ENCODE data around the gene GALM. TPM values are rescaled to one million over a fixed set of nuclear protein-coding genes. Genes with fewer than 3 reads are reported as not detected.

GALM gene
- total and polyA plus RNA-seq, 2 donors from 2014 or later, result 17.9 to 79.9 TPM

- intact Hi-C loops (cut with DNase I), result loop anchor here (10.0 kb wide), 1 partner anchor 143 kb away; no protein-coding TSS in a partner anchor
- H3K9me3 ChIP-seq (ENCODE audit: control insufficient read depth in 2 of 3, insufficient read depth in 1 of 3, low read length in 3 of 3), result no peaks in the 10 kb centered on the region
- no peak for TF ChIP-seq CTCF (IDR thresholded peaks at IDR 0.05; ENCODE audit: borderline replicate concordance, extremely low read depth, insufficient read depth)
- H3K27ac ChIP-seq (ENCODE audit: low read depth in 2 of 2, low read length in 2 of 2), result no peak overlapping the region
- H3K4me1 ChIP-seq (ENCODE audit: control insufficient read depth in 2 of 3, insufficient read depth in 2 of 3, low read depth in 1 of 3, low read length in 3 of 3), result no peaks in the 10 kb centered on the region
- FAIRE-seq, result no peak
- H3K4me3 ChIP-seq (ENCODE audit: low read length in 3 of 3), result no peak overlapping the region
- peaks cover 0 to 15% (median 3%) of the 10 kb centered on the region in 3 donors for H3K36me3 ChIP-seq (ENCODE audit: control insufficient read depth in 2 of 3, insufficient read depth in 3 of 3, low read length in 3 of 3)
- DNase-seq, result no peak
- H3K27me3 ChIP-seq (ENCODE audit: control insufficient read depth, insufficient read depth, low read length), result no peaks in the 10 kb centered on the region
- no peak overlapping the region for H3K9ac ChIP-seq (ENCODE audit: low read length in 3 of 3)
Observed at GRCh38 chr2:38727661-38728060, 61.7 kb downstream of the GALM start.

GRCh38 chr2:38728694-38729093 is 62.8 kb downstream of the GALM start:
- intact Hi-C loops (cut with DNase I), result loop anchor here (10.0 kb wide), 1 partner anchor 144 kb away; no protein-coding TSS in a partner anchor
- DNase-seq (no peak), FAIRE-seq (no peak)
- TF ChIP-seq CTCF (IDR thresholded peaks at IDR 0.05; ENCODE audit: borderline replicate concordance, extremely low read depth, insufficient read depth), result no peak
- H3K36me3 ChIP-seq (ENCODE audit: control insufficient read depth in 2 of 3, insufficient read depth in 3 of 3, low read length in 3 of 3), result peaks cover under 1 to 23% (median 3%) of the 10 kb centered on the region in 3 donors
- H3K9me3 ChIP-seq (ENCODE audit: control insufficient read depth in 2 of 3, insufficient read depth in 1 of 3, low read length in 3 of 3), result no peaks in the 10 kb centered on the region
- no peak overlapping the region for H3K9ac ChIP-seq (ENCODE audit: low read length in 3 of 3)
- no peak overlapping the region for H3K27ac ChIP-seq (ENCODE audit: low read depth in 2 of 2, low read length in 2 of 2)
- no peak overlapping the region for H3K4me3 ChIP-seq (ENCODE audit: low read length in 3 of 3)
- H3K27me3 ChIP-seq (ENCODE audit: control insufficient read depth, insufficient read depth, low read length), result no peaks in the 10 kb centered on the region
- H3K4me1 ChIP-seq (ENCODE audit: control insufficient read depth in 2 of 3, insufficient read depth in 2 of 3, low read depth in 1 of 3, low read length in 3 of 3), result no peaks in the 10 kb centered on the region

- Histone ChIP-seq H3K9me3 (ENCODE audit: control insufficient read depth in 2 of 3, insufficient read depth in 1 of 3, low read length in 3 of 3) (no peaks in the 10 kb centered on the region), H3K9ac (ENCODE audit: low read length in 3 of 3) (no peak overlapping the region), H3K27ac (ENCODE audit: low read depth in 2 of 2, low read length in 2 of 2) (no peak overlapping the region), H3K4me1 (ENCODE audit: control insufficient read depth in 2 of 3, insufficient read depth in 2 of 3, low read depth in 1 of 3, low read length in 3 of 3) (peaks cover 0 to 7% (median 0%) of the 10 kb centered on the region in 3 donors), H3K27me3 (ENCODE audit: control insufficient read depth, insufficient read depth, low read length) (no peaks in the 10 kb centered on the region), H3K36me3 (ENCODE audit: control insufficient read depth in 2 of 3, insufficient read depth in 3 of 3, low read length in 3 of 3) (peaks cover 2 to 26% (median 3%) of the 10 kb centered on the region in 3 donors), H3K4me3 (ENCODE audit: low read length in 3 of 3) (no peak overlapping the region)
- FAIRE-seq (no peak), DNase-seq (no peak)
- TF ChIP-seq CTCF (IDR thresholded peaks at IDR 0.05; ENCODE audit: borderline replicate concordance, extremely low read depth, insufficient read depth), result no peak
- intact Hi-C loops (cut with DNase I), result no loop called here
Observed at GRCh38 chr2:38731090-38731489, 65.2 kb downstream of the GALM start.

GRCh38 chr2:38731684-38732221 is 65.8 kb downstream of the GALM start:
- Histone ChIP-seq H3K4me3 (ENCODE audit: low read length in 3 of 3) (no peak overlapping the region), H3K4me1 (ENCODE audit: control insufficient read depth in 2 of 3, insufficient read depth in 2 of 3, low read depth in 1 of 3, low read length in 3 of 3) (peaks cover 0 to 7% (median 0%) of the 10 kb centered on the region in 3 donors), H3K36me3 (ENCODE audit: control insufficient read depth in 2 of 3, insufficient read depth in 3 of 3, low read length in 3 of 3) (peaks cover 2 to 26% (median 3%) of the 10 kb centered on the region in 3 donors), H3K27ac (ENCODE audit: low read depth in 2 of 2, low read length in 2 of 2) (no peak overlapping the region), H3K9me3 (ENCODE audit: control insufficient read depth in 2 of 3, insufficient read depth in 1 of 3, low read length in 3 of 3) (no peaks in the 10 kb centered on the region), H3K9ac (ENCODE audit: low read length in 3 of 3) (no peak overlapping the region), H3K27me3 (ENCODE audit: control insufficient read depth, insufficient read depth, low read length) (no peaks in the 10 kb centered on the region)
- intact Hi-C loops (cut with DNase I), result no loop called here
- no peak for FAIRE-seq
- no peak for TF ChIP-seq CTCF (IDR thresholded peaks at IDR 0.05; ENCODE audit: borderline replicate concordance, extremely low read depth, insufficient read depth)
- DNase-seq, result no peak
